Neural progenitor cell (in vitro differentiated cells): ENCODE measurements around the gene GABARAP. TPM values are rescaled to one million over a fixed set of nuclear protein-coding genes. Genes with fewer than 3 reads are reported as not detected.
A peak's percentile ranks its signal among the peaks of the same experiment; 100 is the strongest.
"Not testable (repeated sequence)": the region's sequence is repeated elsewhere in the genome, so short reads cannot be mapped to it uniquely, and the experiment has no call there.

Source experiments
- DNase-seq: peaks from one replicate; pipeline ENCODE4 v3.0.0-alpha.2; 2016; ENCODE audit warnings: low spot score
- H2AFZ ChIP-seq: fragments of 200-600 bp; sonication (generic); replicated peaks from 2 replicates; pipeline ENCODE4 v1.6.1; 2016; ENCODE audit warnings: antibody characterized with exemption
- H3F3A ChIP-seq: fragments of 200-600 bp; sonication (generic); 2 replicates; pipeline ENCODE4 v1.6.1; 2016; ENCODE audit warnings: antibody characterized with exemption, low read depth
- H3K27ac ChIP-seq: fragments of 200-600 bp; sonication (generic); 2 replicates; pipeline ENCODE4 v1.5.1; 2016; ENCODE audit warnings: mild to moderate bottlenecking
- H3K27me3 ChIP-seq: fragments of 200-600 bp; sonication (generic); 2 replicates; pipeline ENCODE4 v1.6.1; 2016; ENCODE audit warnings: mild to moderate bottlenecking, moderate library complexity
- H3K36me3 ChIP-seq: fragments of 200-600 bp; sonication (generic); 2 replicates; pipeline ENCODE4 v1.5.1; 2016
- H3K4me1 ChIP-seq: fragments of 200-600 bp; sonication (generic); 2 replicates; pipeline ENCODE4 v1.6.1; 2016; ENCODE audit warnings: mixed run types
- H3K4me2 ChIP-seq: fragments of 200-600 bp; sonication (generic); 2 replicates; pipeline ENCODE4 v1.6.1; 2016
- H3K4me3 ChIP-seq: fragments of 200-600 bp; sonication (generic); 2 replicates; pipeline ENCODE4 v1.5.1; 2016
- H3K79me2 ChIP-seq: fragments of 200-600 bp; sonication (generic); 2 replicates; pipeline ENCODE4 v1.6.1; 2016; ENCODE audit warnings: low read depth
- H3K9ac ChIP-seq: fragments of 200-600 bp; sonication (generic); 2 replicates; pipeline ENCODE4 v1.6.1; 2016
- H3K9me3 ChIP-seq: fragments of 200-600 bp; sonication (generic); 2 replicates; pipeline ENCODE4 v1.5.1; 2016; ENCODE audit warnings: low read depth
- H4K20me1 ChIP-seq: fragments of 200-600 bp; sonication (generic); 2 replicates; pipeline ENCODE4 v1.6.1; 2016; ENCODE audit warnings: low read depth
- H3K27ac Mint-ChIP-seq: 3 replicates; pipeline ENCODE4 v1.8.0; 2021; ENCODE audit warnings: mixed read lengths
- H3K27me3 Mint-ChIP-seq: 2 replicates; pipeline ENCODE4 v1.8.0; 2022; ENCODE audit warnings: low read depth, mild to moderate bottlenecking, inconsistent platforms, moderate library complexity, mixed read lengths; ENCODE audit not compliant: insufficient read depth
- H3K36me3 Mint-ChIP-seq: 3 replicates; pipeline ENCODE4 v1.8.0; 2021; ENCODE audit warnings: mixed read lengths
- H3K4me1 Mint-ChIP-seq: 3 replicates; pipeline ENCODE4 v1.8.0; 2021; ENCODE audit warnings: mixed read lengths
- H3K4me3 Mint-ChIP-seq: 3 replicates; pipeline ENCODE4 v1.8.0; 2021; ENCODE audit warnings: mild to moderate bottlenecking, moderate library complexity, mixed read lengths
- H3K9me3 Mint-ChIP-seq: 3 replicates; pipeline ENCODE4 v1.8.0; 2020; ENCODE audit warnings: mixed read lengths
- EZH2 ChIP-seq: fragments of 200-600 bp; sonication (generic); IDR thresholded peaks from 2 replicates; pipeline ENCODE4 v1.6.1; 2017; ENCODE audit warnings: antibody characterized with exemption, mild to moderate bottlenecking, moderate library complexity
- EZH2phosphoT487 ChIP-seq: fragments of 200-600 bp; sonication (generic); IDR thresholded peaks from 2 replicates; pipeline ENCODE4 v1.6.1; 2017; ENCODE audit warnings: antibody characterized with exemption
- total RNA-seq: library from RNA; depleted of rRNA; stranded (reverse); fragments of >200 nt; gene quantifications from 2 replicates; pipeline ENCODE4 v1.2.3, GENCODE V29; 2015; ENCODE audit warnings: low replicate concordance
- TF ChIP-seq, protein P1 (sequence below): fragments of 200-600 bp; sonication (generic); IDR thresholded peaks from 2 replicates; pipeline ENCODE4 v1.5.1; 2017; ENCODE audit warnings: antibody characterized with exemption, mild to moderate bottlenecking

The GABARAP gene
- total RNA-seq, 1 donor from 2014 or later = 225 TPM

DNA sequence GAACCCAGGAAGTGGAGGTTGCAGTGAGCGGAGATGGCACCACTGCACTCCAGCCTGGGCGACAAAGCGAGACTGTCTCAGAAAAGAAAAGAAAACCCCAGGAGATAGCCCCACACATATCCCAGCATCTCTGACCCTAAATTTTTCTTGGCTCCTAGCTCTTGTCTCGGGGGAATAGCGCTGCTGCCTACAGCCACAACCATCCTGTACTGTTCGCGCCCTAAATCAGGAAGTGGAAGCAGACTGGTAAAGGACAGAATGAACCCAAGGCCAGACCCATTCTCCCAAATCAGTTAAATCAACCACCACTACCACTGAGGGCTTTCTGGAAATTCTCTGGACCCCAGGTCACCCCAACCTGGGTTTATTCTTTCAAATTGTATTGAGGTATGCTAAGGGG lies 7.6 kb upstream of the GABARAP start:
- Histone ChIP-seq H3K36me3 (peaks cover 3% of the 10 kb centered on the region), H3K27ac (no peak overlapping the region), H3K9ac (no peak overlapping the region), H3K4me1 (peaks cover 16% of the 10 kb centered on the region), H2AFZ (no peak overlapping the region), H3F3A (peaks cover 22% of the 10 kb centered on the region), H3K79me2 (peaks cover 61% of the 10 kb centered on the region), H3K4me3 (peak overlapping the region; percentile 61), H3K9me3 (no peaks in the 10 kb centered on the region), H3K27me3 (no peaks in the 10 kb centered on the region), H3K4me2 (peak overlapping the region; percentile 100), H4K20me1 (peaks cover 34% of the 10 kb centered on the region)
- TF ChIP-seq, protein P1, sequence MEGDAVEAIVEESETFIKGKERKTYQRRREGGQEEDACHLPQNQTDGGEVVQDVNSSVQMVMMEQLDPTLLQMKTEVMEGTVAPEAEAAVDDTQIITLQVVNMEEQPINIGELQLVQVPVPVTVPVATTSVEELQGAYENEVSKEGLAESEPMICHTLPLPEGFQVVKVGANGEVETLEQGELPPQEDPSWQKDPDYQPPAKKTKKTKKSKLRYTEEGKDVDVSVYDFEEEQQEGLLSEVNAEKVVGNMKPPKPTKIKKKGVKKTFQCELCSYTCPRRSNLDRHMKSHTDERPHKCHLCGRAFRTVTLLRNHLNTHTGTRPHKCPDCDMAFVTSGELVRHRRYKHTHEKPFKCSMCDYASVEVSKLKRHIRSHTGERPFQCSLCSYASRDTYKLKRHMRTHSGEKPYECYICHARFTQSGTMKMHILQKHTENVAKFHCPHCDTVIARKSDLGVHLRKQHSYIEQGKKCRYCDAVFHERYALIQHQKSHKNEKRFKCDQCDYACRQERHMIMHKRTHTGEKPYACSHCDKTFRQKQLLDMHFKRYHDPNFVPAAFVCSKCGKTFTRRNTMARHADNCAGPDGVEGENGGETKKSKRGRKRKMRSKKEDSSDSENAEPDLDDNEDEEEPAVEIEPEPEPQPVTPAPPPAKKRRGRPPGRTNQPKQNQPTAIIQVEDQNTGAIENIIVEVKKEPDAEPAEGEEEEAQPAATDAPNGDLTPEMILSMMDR = no peak
- TF ChIP-seq EZH2phosphoT487 (no peak), EZH2 (no peak)
- Mint-ChIP-seq H3K4me1 (peaks cover 34% of the 10 kb centered on the region), H3K27ac (peak overlapping the region; percentile 53), H3K36me3 (peaks cover 23% of the 10 kb centered on the region), H3K9me3 (no peaks in the 10 kb centered on the region), H3K4me3 (peak overlapping the region; percentile 89), H3K27me3 (peaks cover 12% of the 10 kb centered on the region)
- DNase-seq = no peak

DNA sequence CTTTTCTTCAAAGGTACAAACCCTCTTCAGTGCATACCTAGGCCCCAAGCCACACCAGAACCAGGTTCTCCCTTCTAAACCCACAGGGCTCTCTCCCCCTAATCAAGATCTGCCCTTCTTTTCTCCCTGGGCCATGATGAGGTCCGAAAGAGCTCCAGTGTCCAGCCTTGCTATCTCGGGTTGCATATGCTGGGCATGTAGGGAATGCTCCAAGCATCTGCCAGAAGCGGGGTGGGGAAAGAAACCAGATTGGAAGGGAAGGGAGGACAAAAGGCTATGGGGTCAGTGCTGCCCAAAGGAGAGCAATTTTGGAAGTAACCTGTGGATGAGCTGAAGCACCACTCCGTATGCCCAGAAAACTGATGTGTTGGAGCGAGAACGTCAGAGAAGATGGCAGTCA lies 7.0 kb upstream of the GABARAP start:
- peaks cover 34% of the 10 kb centered on the region for H4K20me1 ChIP-seq
- peak overlapping the region; percentile 100 for H3K4me2 ChIP-seq
- no peak overlapping the region for H2AFZ ChIP-seq
- no peak overlapping the region for H3K4me3 ChIP-seq
- H3K4me1 Mint-ChIP-seq = peaks cover 34% of the 10 kb centered on the region
- no peaks in the 10 kb centered on the region for H3K27me3 ChIP-seq
- H3K4me3 Mint-ChIP-seq = peak overlapping the region; percentile 89
- no peak for DNase-seq
- TF ChIP-seq EZH2 (no peak), EZH2phosphoT487 (no peak)
- TF ChIP-seq, protein P1 = no peak
- peaks cover 2% of the 10 kb centered on the region for H3K36me3 ChIP-seq
- no peak overlapping the region for H3K27ac Mint-ChIP-seq
- peaks cover 61% of the 10 kb centered on the region for H3K79me2 ChIP-seq
- H3K9ac ChIP-seq = peak overlapping the region; percentile 24
- no peaks in the 10 kb centered on the region for H3K9me3 ChIP-seq
- peaks cover 28% of the 10 kb centered on the region for H3F3A ChIP-seq
- no peaks in the 10 kb centered on the region for H3K9me3 Mint-ChIP-seq
- H3K36me3 Mint-ChIP-seq = peaks cover 25% of the 10 kb centered on the region
- no peak overlapping the region for H3K27ac ChIP-seq
- H3K27me3 Mint-ChIP-seq = peaks cover 12% of the 10 kb centered on the region
- peaks cover 16% of the 10 kb centered on the region for H3K4me1 ChIP-seq

DNA sequence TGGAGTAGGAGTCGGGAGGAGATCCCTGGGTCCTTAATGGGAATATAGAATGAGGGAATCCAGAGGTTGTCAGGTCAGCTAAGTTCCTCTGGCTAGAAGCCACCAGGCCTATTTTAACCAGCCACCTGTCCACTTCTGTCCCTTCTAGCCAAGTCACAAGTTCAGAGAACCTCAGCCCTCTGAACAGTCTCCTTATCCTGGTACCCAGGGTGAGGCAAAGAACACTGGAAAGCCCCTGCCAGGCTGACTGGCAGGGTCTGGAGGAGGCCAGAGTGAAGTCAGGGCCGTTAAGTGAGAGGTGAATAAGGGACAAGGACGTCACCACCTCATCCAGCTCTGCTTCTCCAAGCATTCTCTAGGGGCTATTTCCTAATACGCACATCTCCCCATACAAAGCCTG lies 6.5 kb upstream of the GABARAP start:
- Histone ChIP-seq H2AFZ (no peak overlapping the region), H3K9me3 (no peaks in the 10 kb centered on the region), H3K79me2 (peaks cover 61% of the 10 kb centered on the region), H3K27ac (no peak overlapping the region), H3K36me3 (no peaks in the 10 kb centered on the region), H3K4me2 (no peak overlapping the region), H4K20me1 (peaks cover 34% of the 10 kb centered on the region), H3K9ac (peak overlapping the region; percentile 24), H3K27me3 (no peaks in the 10 kb centered on the region), H3K4me1 (peaks cover 16% of the 10 kb centered on the region), H3F3A (peaks cover 32% of the 10 kb centered on the region), H3K4me3 (no peak overlapping the region)
- Mint-ChIP-seq H3K4me1 (peaks cover 32% of the 10 kb centered on the region), H3K9me3 (no peaks in the 10 kb centered on the region), H3K27me3 (peaks cover 12% of the 10 kb centered on the region), H3K27ac (no peak overlapping the region), H3K4me3 (peak overlapping the region; percentile 89), H3K36me3 (peaks cover 24% of the 10 kb centered on the region)
- DNase-seq = no peak
- TF ChIP-seq EZH2 = no peak
- no peak for TF ChIP-seq EZH2phosphoT487

DNA sequence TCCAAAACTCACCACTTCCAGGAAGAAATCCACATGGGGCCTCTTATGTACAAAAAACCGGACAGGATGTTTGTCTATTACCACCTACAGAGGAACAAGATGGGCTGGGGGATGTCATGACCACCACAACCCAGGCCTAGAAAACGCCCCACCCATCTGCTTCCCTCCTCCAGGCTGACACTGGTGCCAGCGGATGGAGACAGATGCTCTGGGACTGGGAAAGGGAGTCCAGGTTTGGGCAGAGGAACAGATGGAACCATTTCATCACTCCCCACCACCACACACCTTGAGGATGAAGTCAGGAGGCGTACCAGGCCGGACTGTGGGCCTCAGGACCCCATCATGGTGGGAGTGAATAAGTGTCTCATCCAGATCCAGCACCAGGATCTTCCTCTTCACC lies 4.5 kb upstream of the GABARAP start:
- no peak overlapping the region for H3K4me2 ChIP-seq
- no peak overlapping the region for H3K9ac ChIP-seq
- DNase-seq = no peak
- Mint-ChIP-seq H3K27ac (no peak overlapping the region), H3K4me1 (peaks cover 35% of the 10 kb centered on the region), H3K27me3 (peaks cover 13% of the 10 kb centered on the region), H3K36me3 (peaks cover 24% of the 10 kb centered on the region), H3K4me3 (peak overlapping the region; percentile 5), H3K9me3 (no peaks in the 10 kb centered on the region)
- no peak overlapping the region for H3K4me3 ChIP-seq
- H3K36me3 ChIP-seq = no peaks in the 10 kb centered on the region
- H3K4me1 ChIP-seq = peaks cover 14% of the 10 kb centered on the region
- no peaks in the 10 kb centered on the region for H3K27me3 ChIP-seq
- H3K79me2 ChIP-seq = peaks cover 52% of the 10 kb centered on the region
- no peak overlapping the region for H2AFZ ChIP-seq
- no peak for TF ChIP-seq EZH2
- peaks cover 32% of the 10 kb centered on the region for H3F3A ChIP-seq
- no peaks in the 10 kb centered on the region for H3K9me3 ChIP-seq
- no peak overlapping the region for H3K27ac ChIP-seq
- H4K20me1 ChIP-seq = peaks cover 34% of the 10 kb centered on the region

DNA sequence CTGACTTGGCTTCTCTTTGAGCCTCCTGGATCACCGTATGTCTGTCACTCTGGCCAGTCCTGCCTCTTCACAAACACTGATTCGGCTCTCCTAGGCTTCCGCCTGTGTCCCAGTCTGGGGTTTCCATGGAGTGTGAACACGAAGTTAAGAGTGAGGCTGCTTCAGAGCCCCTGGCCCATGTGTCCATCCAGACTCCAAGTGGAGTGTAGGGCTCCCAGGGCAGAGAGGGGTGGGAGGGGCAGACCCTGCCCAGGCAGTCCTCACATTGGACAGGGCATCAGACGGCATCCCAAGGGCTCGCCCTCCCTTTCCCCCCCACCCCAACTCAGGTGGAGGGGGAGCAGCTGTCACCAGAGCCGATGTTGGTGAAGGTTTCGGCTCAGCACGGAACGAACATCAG lies 1.6 kb upstream of the GABARAP start:
- H3F3A ChIP-seq = peaks cover 47% of the 10 kb centered on the region
- peaks cover 13% of the 10 kb centered on the region for H4K20me1 ChIP-seq
- not testable (repeated sequence) for H3K9me3 ChIP-seq, H3K27ac ChIP-seq, DNase-seq, H3K27me3 ChIP-seq, H3K27ac Mint-ChIP-seq, H3K4me2 ChIP-seq, H3K4me3 ChIP-seq, H3K27me3 Mint-ChIP-seq, H3K36me3 ChIP-seq, H3K9me3 Mint-ChIP-seq, H3K9ac ChIP-seq, H2AFZ ChIP-seq
- Mint-ChIP-seq H3K36me3 (peaks cover 28% of the 10 kb centered on the region), H3K4me1 (peaks cover 37% of the 10 kb centered on the region), H3K4me3 (peak overlapping the region; percentile 72)
- peaks cover 18% of the 10 kb centered on the region for H3K4me1 ChIP-seq
- peaks cover 52% of the 10 kb centered on the region for H3K79me2 ChIP-seq
